HUES6 (cell line): Measurements from ENCODE around the gene TM9SF1.

Source experiments
- H3K27ac ChIP-seq: 2 replicates; pipeline ENCODE4 v1.7.0; 2013; ENCODE audit warnings: low read depth, mild to moderate bottlenecking, low read length, inconsistent platforms
- H3K27me3 ChIP-seq: 2 replicates; pipeline ENCODE4 v1.6.1; 2013; ENCODE audit warnings: low read length; ENCODE audit not compliant: control insufficient read depth, insufficient read depth
- H3K36me3 ChIP-seq: 2 replicates; pipeline ENCODE4 v1.6.1; 2013; ENCODE audit warnings: low read length; ENCODE audit not compliant: control insufficient read depth, insufficient read depth
- H3K4me1 ChIP-seq: 2 replicates; pipeline ENCODE4 v1.6.1; 2013; ENCODE audit warnings: low read length; ENCODE audit not compliant: control insufficient read depth, insufficient read depth
- H3K4me3 ChIP-seq: 2 replicates; pipeline ENCODE4 v1.5.1; 2013; ENCODE audit warnings: low read depth, low read length
- H3K9ac ChIP-seq: one replicate; pipeline ENCODE4 v1.6.1; 2013; ENCODE audit warnings: mild to moderate bottlenecking, low read length
- H3K9me3 ChIP-seq: 2 replicates; pipeline ENCODE4 v1.6.1; 2013; ENCODE audit warnings: low read depth, low read length; ENCODE audit not compliant: control insufficient read depth, insufficient read depth

TM9SF1 gene

GRCh38 chr14:24192933-24193332 lies 2.3 kb downstream of the TM9SF1 start:
- Histone ChIP-seq H3K9me3 (no peaks in the 10 kb centered on the region), H3K27me3 (no peaks in the 10 kb centered on the region), H3K36me3 (peaks cover 31% of the 10 kb centered on the region), H3K4me3 (no peak overlapping the region), H3K27ac (no peak overlapping the region), H3K9ac (no peak overlapping the region), H3K4me1 (peaks cover 7% of the 10 kb centered on the region; the same call in 1 of the 2 replicates)

GRCh38 chr14:24190416-24190815 lies 4.8 kb downstream of the TM9SF1 start:
- H3K9me3 ChIP-seq, result no peaks in the 10 kb centered on the region

GRCh38 chr14:24189460-24189859 lies 5.8 kb downstream of the TM9SF1 start:
- Histone ChIP-seq H3K9me3 (no peaks in the 10 kb centered on the region), H3K27me3 (no peaks in the 10 kb centered on the region), H3K4me3 (0 out of 2 replicates have a peak overlapping the region, but pooled peaks have one; percentile 30), H3K36me3 (peaks cover 63% of the 10 kb centered on the region), H3K9ac (peak overlapping the region; percentile 36), H3K27ac (no peak overlapping the region), H3K4me1 (peaks cover 6% of the 10 kb centered on the region; the same call in 1 of the 2 replicates)

More at GRCh38 chr14:24190416-24190815, 4.8 kb downstream of the TM9SF1 start:
- Histone ChIP-seq H3K9ac (no peak overlapping the region), H3K36me3 (peaks cover 54% of the 10 kb centered on the region), H3K4me3 (no peak overlapping the region), H3K4me1 (peaks cover 11% of the 10 kb centered on the region; the same call in 1 of the 2 replicates), H3K27me3 (no peaks in the 10 kb centered on the region), H3K27ac (no peak overlapping the region)

- H3K27me3 ChIP-seq, result no peaks in the 10 kb centered on the region
- peak overlapping the region; percentile 30; the same call in 1 of the 2 replicates for H3K4me3 ChIP-seq
- H3K4me1 ChIP-seq, result peaks cover 5% of the 10 kb centered on the region; the same call in 1 of the 2 replicates
- H3K27ac ChIP-seq, result no peak overlapping the region
- H3K9ac ChIP-seq, result peak overlapping the region; percentile 36
- peaks cover 63% of the 10 kb centered on the region for H3K36me3 ChIP-seq
- no peaks in the 10 kb centered on the region for H3K9me3 ChIP-seq
Observed at GRCh38 chr14:24189059-24189375, 6.2 kb downstream of the TM9SF1 start.

GRCh38 chr14:24188251-24189058 lies 6.8 kb downstream of the TM9SF1 start, which contains the start of gene IPO4:
Gene IPO4, minus strand, starts transcription at chr14:24188816. Its CDS starts 29 bp downstream, at chr14:24188787.
- Histone ChIP-seq H3K9ac (peak within 1 kb of the TSS; percentile 86), H3K4me3 (peak within 1 kb of the TSS; percentile 86), H3K27ac (peak within 1 kb of the TSS; percentile 30; the same call in 1 of the 2 replicates), H3K36me3 (peaks cover 66% of the 10 kb centered on the region), H3K27me3 (no peaks in the 10 kb centered on the region), H3K9me3 (no peaks in the 10 kb centered on the region), H3K4me1 (peaks cover 5% of the 10 kb centered on the region; the same call in 1 of the 2 replicates)

- H3K4me3 ChIP-seq, result peak overlapping the region; percentile 86
- no peak overlapping the region for H3K27ac ChIP-seq
- H3K9me3 ChIP-seq, result no peaks in the 10 kb centered on the region
- no peak overlapping the region for H3K9ac ChIP-seq
- no peaks in the 10 kb centered on the region for H3K27me3 ChIP-seq
- peaks cover 5% of the 10 kb centered on the region; the same call in 1 of the 2 replicates for H3K4me1 ChIP-seq
- H3K36me3 ChIP-seq, result peaks cover 69% of the 10 kb centered on the region
Observed at GRCh38 chr14:24187539-24187915, 7.7 kb downstream of the TM9SF1 start.

GRCh38 chr14:24186831-24187538 lies 8.3 kb downstream of the TM9SF1 start:
- no peaks in the 10 kb centered on the region for H3K9me3 ChIP-seq
- H3K4me1 ChIP-seq, result peaks cover 5% of the 10 kb centered on the region; the same call in 1 of the 2 replicates
- H3K9ac ChIP-seq, result no peak overlapping the region
- H3K36me3 ChIP-seq, result peaks cover 69% of the 10 kb centered on the region
- H3K27me3 ChIP-seq, result no peaks in the 10 kb centered on the region
- no peak overlapping the region for H3K4me3 ChIP-seq
- no peak overlapping the region for H3K27ac ChIP-seq

- H3K9me3 ChIP-seq, result no peaks in the 10 kb centered on the region
- no peaks in the 10 kb centered on the region for H3K27me3 ChIP-seq
- peaks cover 78% of the 10 kb centered on the region for H3K36me3 ChIP-seq
- H3K27ac ChIP-seq, result no peak overlapping the region
- peaks cover 5% of the 10 kb centered on the region; the same call in 1 of the 2 replicates for H3K4me1 ChIP-seq
- H3K4me3 ChIP-seq, result no peak overlapping the region
- H3K9ac ChIP-seq, result no peak overlapping the region
Observed at GRCh38 chr14:24185741-24186140, 9.5 kb downstream of the TM9SF1 start.

- H3K9ac ChIP-seq, result no peak overlapping the region
- peaks cover 80% of the 10 kb centered on the region for H3K36me3 ChIP-seq
- no peaks in the 10 kb centered on the region for H3K27me3 ChIP-seq
Observed at GRCh38 chr14:24185026-24185425, 10.2 kb downstream of the TM9SF1 start.

GRCh38 chr14:24184104-24184970 lies 10.9 kb downstream of the TM9SF1 start:
- Histone ChIP-seq H3K4me1 (peaks cover 5% of the 10 kb centered on the region; the same call in 1 of the 2 replicates), H3K27ac (no peak overlapping the region), H3K9me3 (no peaks in the 10 kb centered on the region), H3K36me3 (peaks cover 84% of the 10 kb centered on the region), H3K27me3 (no peaks in the 10 kb centered on the region), H3K9ac (no peak overlapping the region), H3K4me3 (no peak overlapping the region)

More at GRCh38 chr14:24185026-24185425, 10.2 kb downstream of the TM9SF1 start:
- Histone ChIP-seq H3K4me3 (no peak overlapping the region), H3K4me1 (peaks cover 5% of the 10 kb centered on the region; the same call in 1 of the 2 replicates), H3K27ac (no peak overlapping the region), H3K9me3 (no peaks in the 10 kb centered on the region)
